ENCODE results near the gene FOXP4.

Gene FOXP4

GRCh38 chr6:41581381-41581991 lies 35.3 kb downstream of the FOXP4 start:
- Histone ChIP-seq H3K4me2 (ENCODE audit: low read length) (no peak overlapping the region), H2AFZ (ENCODE audit: low read depth, low read length) (no peak overlapping the region)

GRCh38 chr6:41582540-41582939 lies 36.4 kb downstream of the FOXP4 start:
- Histone ChIP-seq H3K4me1 (ENCODE audit: low read length) (peaks cover 14% of the 10 kb centered on the region; the same call in 1 of the 2 replicates), H3K9me3 (ENCODE audit: insufficient read depth, low read length) (no peaks in the 10 kb centered on the region), H4K20me1 (ENCODE audit: insufficient read depth, low read length) (no peaks in the 10 kb centered on the region), H3K79me2 (ENCODE audit: low read length) (no peaks in the 10 kb centered on the region), H3K27me3 (ENCODE audit: low read depth, low read length) (no peaks in the 10 kb centered on the region), H3K9ac (ENCODE audit: low read length) (no peak overlapping the region), H3K27ac (ENCODE audit: low read length) (no peak overlapping the region), H3K4me2 (ENCODE audit: low read length) (no peak overlapping the region), H2AFZ (ENCODE audit: low read depth, low read length) (no peak overlapping the region), H3K36me3 (replicated peaks; ENCODE audit: low read depth, low read length) (peaks cover 18% of the 10 kb centered on the region), H3K4me3 (ENCODE audit: low read length) (no peak overlapping the region)
- no peak for TF ChIP-seq EZH2phosphoT487 (IDR thresholded peaks at IDR 0.05; ENCODE audit: low read depth)
- TF ChIP-seq CTCF (IDR thresholded peaks at IDR 0.05; ENCODE audit: low read depth, low read length): no peak

More at GRCh38 chr6:41581381-41581991, 35.3 kb downstream of the FOXP4 start:
- TF ChIP-seq CTCF (IDR thresholded peaks at IDR 0.05; ENCODE audit: low read depth, low read length) (no peak), EZH2phosphoT487 (IDR thresholded peaks at IDR 0.05; ENCODE audit: low read depth) (no peak)
- Histone ChIP-seq H3K4me1 (ENCODE audit: low read length) (peaks cover 14% of the 10 kb centered on the region; the same call in 1 of the 2 replicates), H3K4me3 (ENCODE audit: low read length) (no peak overlapping the region), H4K20me1 (ENCODE audit: insufficient read depth, low read length) (no peaks in the 10 kb centered on the region), H3K79me2 (ENCODE audit: low read length) (no peaks in the 10 kb centered on the region), H3K27ac (ENCODE audit: low read length) (no peak overlapping the region), H3K36me3 (replicated peaks; ENCODE audit: low read depth, low read length) (peaks cover 16% of the 10 kb centered on the region), H3K9me3 (ENCODE audit: insufficient read depth, low read length) (no peaks in the 10 kb centered on the region), H3K27me3 (ENCODE audit: low read depth, low read length) (no peaks in the 10 kb centered on the region), H3K9ac (ENCODE audit: low read length) (no peak overlapping the region)

GRCh38 chr6:41583565-41583964 lies 37.4 kb downstream of the FOXP4 start:
- H2AFZ ChIP-seq (ENCODE audit: low read depth, low read length): no peak overlapping the region
- H3K79me2 ChIP-seq (ENCODE audit: low read length): no peaks in the 10 kb centered on the region
- no peaks in the 10 kb centered on the region for H3K9me3 ChIP-seq (ENCODE audit: insufficient read depth, low read length)
- no peak overlapping the region for H3K27ac ChIP-seq (ENCODE audit: low read length)
- H3K4me3 ChIP-seq (ENCODE audit: low read length): no peak overlapping the region
- no peaks in the 10 kb centered on the region for H3K27me3 ChIP-seq (ENCODE audit: low read depth, low read length)
- no peak for TF ChIP-seq EZH2phosphoT487 (IDR thresholded peaks at IDR 0.05; ENCODE audit: low read depth)
- no peak for TF ChIP-seq CTCF (IDR thresholded peaks at IDR 0.05; ENCODE audit: low read depth, low read length)
- H3K9ac ChIP-seq (ENCODE audit: low read length): no peak overlapping the region
- peaks cover 18% of the 10 kb centered on the region for H3K36me3 ChIP-seq (replicated peaks; ENCODE audit: low read depth, low read length)
- no peak overlapping the region for H3K4me2 ChIP-seq (ENCODE audit: low read length)
- no peaks in the 10 kb centered on the region for H4K20me1 ChIP-seq (ENCODE audit: insufficient read depth, low read length)
- peaks cover 14% of the 10 kb centered on the region; the same call in 1 of the 2 replicates for H3K4me1 ChIP-seq (ENCODE audit: low read length)

GRCh38 chr6:41584205-41584604 lies 38.0 kb downstream of the FOXP4 start:
- TF ChIP-seq EZH2phosphoT487 (IDR thresholded peaks at IDR 0.05; ENCODE audit: low read depth) (no peak), CTCF (IDR thresholded peaks at IDR 0.05; ENCODE audit: low read depth, low read length) (no peak)
- H3K27ac ChIP-seq (ENCODE audit: low read length): no peak overlapping the region
- H3K4me2 ChIP-seq (ENCODE audit: low read length): no peak overlapping the region
- peaks cover 18% of the 10 kb centered on the region for H3K36me3 ChIP-seq (replicated peaks; ENCODE audit: low read depth, low read length)
- peaks cover 9% of the 10 kb centered on the region; the same call in 1 of the 2 replicates for H3K4me1 ChIP-seq (ENCODE audit: low read length)
- no peak overlapping the region for H2AFZ ChIP-seq (ENCODE audit: low read depth, low read length)
- no peaks in the 10 kb centered on the region; the same call in 1 of the 2 replicates for H4K20me1 ChIP-seq (ENCODE audit: insufficient read depth, low read length)
- H3K9ac ChIP-seq (ENCODE audit: low read length): no peak overlapping the region
- H3K9me3 ChIP-seq (ENCODE audit: insufficient read depth, low read length): no peaks in the 10 kb centered on the region
- H3K27me3 ChIP-seq (ENCODE audit: low read depth, low read length): no peaks in the 10 kb centered on the region
- no peaks in the 10 kb centered on the region for H3K79me2 ChIP-seq (ENCODE audit: low read length)
- H3K4me3 ChIP-seq (ENCODE audit: low read length): no peak overlapping the region

Data from OCI-LY3 (cell line).